Putamen (tissue), 1 donor: Measurements from ENCODE around the gene ZBBX.
"Not testable (repeated sequence)": the region's sequence is repeated elsewhere in the genome, so short reads cannot be mapped to it uniquely, and the experiment has no call there.

Experiments
- DNase-seq: peaks from one replicate; pipeline ENCODE4 v3.0.0-alpha.2; 2016; ENCODE audit warnings: low spot score

ZBBX gene, protein sequence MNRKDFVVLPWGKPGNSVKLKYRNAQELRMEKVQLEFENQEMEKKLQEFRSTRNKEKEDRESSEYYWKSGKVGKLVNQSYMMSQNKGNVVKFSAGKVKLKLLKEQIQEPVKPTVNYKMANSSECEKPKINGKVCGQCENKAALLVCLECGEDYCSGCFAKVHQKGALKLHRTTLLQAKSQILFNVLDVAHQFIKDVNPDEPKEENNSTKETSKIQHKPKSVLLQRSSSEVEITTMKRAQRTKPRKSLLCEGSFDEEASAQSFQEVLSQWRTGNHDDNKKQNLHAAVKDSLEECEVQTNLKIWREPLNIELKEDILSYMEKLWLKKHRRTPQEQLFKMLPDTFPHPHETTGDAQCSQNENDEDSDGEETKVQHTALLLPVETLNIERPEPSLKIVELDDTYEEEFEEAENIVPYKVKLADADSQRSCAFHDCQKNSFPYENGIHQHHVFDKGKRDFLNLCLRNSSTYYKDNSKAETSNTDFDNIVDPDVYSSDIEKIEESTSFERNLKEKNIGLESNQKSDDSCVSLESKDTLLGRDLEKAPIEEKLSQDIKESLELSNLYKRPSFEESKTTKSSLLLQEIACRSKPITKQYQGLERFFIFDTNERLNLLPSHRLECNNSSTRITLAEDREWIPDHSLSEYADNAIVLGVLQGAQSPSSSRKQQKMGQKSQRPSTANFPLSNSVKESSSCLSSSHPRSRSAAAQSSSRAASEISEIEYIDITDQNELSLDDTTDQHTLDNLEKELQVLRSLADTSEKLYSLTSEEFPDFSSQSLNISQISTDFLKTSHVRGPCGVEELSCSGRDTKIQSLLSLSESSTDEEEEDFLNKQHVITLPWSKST

DNA sequence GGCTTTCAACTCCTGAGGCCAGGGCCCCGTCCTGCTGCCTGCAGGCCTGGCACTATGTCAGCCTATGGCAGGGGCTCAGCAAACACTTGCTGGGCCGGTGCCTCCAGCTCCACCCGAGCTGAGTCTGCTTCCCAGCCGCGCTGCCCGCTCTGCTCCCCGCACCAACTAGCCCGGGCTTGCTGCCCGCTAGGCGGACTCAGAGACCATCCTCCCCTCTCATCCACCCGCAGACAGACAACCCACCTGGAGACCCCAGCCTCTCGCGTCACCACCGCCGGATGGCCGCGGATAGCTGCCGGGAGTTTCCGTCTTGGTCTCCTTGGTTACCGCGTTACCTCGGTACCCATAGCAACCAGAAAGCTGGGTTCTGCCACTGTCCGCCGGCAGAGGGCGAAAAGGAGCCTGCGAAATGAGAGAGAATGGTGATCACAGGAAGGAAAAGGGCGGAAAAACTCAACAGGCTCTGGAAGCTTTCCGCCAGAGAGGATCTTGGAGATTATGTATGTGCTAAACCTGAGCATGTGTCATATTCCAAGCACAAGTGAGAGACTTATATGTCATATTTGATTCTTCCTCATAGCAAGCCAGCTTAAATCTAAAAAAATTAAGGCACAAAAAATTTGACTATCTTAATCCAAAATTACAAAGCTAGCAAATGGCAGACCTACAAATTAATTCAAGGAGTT, at the start of gene ZBBX:
Gene ZBBX, minus strand, starts transcription at position 294 of the 686 bp plus-strand sequence. CDS start 7,396 bp downstream, outside the sequence.
- peak; percentile 88 for DNase-seq

DNA sequence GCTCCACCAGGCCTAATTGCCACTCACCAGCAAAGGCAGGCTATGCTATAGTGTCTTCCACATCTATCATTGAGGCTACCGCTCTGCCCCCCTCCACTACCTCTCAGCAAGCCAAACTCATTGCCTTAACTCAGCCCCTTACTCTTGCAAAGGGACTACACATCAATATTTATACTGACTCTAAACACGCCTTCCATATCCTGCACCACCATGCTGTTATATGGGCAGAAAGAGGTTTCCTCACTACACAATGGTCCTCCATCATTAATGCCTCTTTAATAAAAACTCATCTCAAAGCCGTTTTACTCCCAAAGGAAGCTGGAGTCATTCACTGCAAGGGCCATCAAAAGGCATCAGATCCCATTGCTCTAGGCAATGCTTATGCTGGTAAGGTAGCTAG, 46.9 kb upstream of the ZBBX start:
- not testable (repeated sequence) for DNase-seq

DNA sequence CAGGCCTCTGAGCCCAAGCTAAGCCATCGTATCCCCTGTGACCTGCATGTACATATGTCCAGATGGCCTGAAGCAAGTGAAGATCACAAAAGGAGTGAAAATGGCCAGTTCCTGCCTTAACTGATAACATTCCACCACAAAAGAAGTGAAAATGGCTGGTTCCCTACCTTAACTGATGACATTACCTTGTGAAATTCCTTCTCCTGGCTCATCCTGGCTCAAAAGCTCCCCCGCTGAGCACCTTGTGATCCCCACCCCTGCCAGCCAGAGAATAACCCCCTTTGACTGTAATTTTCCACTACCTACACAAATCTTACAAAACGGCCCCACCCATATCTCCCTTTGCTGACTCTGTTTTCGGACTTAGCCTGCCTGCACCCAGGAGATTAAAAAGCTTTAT, 42.3 kb upstream of the ZBBX start:
- not testable (repeated sequence) for DNase-seq

DNA sequence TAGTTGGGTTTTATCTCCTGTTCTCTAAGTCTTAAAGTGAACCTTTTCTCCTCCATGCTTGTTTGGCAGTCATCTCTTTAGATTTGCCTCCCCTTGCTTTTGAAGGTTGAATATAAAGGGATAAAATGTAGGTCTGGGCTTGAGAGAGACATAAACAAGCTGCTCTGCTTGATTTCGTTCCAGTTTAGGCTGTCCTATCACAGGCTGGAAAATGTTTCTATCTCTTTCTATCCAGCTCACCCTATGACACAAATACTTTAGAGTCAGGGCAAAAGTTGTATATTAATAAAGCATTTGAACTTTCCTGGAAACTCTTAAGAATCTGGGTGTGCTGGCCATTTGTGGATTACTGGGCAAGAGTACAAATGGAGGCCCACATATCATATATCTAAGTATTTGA, 29.5 kb upstream of the ZBBX start:
- no peak for DNase-seq

DNA sequence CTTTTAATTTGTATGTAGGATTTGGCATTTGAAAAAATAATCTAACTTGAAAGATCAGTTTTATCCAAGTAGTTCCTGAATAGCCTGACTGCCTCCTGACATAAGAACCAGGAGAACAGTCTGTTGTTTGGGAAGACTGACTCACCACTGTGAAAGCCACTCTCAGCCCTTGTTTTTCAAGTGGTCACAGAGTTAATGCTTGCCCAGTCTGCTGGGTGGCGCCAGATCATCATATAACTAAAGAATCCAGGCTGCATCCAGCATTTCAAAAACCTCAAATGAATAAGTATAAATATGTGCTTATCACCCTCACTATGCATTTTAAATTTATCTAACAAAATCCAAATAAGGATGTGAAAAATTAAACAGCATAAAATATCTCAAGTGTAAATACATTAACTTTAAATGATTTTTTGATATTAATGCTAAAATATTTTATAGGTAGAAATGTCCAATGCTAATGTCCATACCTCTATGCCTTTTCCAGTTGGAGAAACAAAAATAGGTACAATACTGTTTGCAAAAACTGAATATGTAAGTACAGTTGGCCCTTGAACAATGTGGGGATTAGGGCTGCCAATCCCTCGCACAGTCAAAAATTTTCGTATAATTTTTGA, 26.9 kb upstream of the ZBBX start:
- peak; percentile 64 for DNase-seq

DNA sequence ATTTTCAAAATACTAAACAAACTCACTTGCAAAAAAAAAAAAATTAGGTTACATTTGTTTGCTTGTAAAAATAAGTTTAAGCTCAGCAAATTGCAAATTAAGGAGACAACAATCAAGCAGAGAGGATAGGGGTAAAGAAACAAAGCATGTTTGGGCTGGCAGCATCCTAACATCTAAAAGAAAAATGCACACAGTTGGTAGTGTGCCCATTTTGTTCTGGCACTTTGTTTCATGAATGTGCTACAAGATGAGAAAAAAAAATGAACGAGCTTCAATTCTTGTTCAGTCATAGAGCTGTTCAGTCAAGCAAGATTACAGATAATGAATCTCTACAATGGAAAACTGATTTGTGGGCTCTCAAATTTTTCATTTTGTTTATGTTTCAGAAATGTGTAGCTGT, 17.7 kb upstream of the ZBBX start:
- no peak for DNase-seq

DNA sequence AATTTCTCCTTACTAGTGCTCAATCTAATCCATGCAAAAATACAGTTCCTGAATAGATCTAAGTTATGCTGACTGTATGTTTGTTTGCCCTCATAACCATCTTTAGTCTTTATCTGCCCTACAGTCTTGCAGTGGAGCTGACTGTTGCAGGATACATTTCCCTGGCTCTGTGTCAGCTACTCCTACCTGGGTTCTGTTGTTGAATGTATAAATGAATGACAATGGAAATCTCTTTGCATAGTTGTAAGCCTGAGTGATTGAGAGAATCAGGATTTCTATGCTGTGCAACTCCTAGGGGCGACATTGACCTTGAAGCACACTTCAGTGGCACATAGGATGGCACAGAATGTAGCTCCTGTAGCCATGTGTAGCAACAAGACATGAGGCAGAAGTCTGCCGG, 16.0 kb upstream of the ZBBX start:
- no peak for DNase-seq

DNA sequence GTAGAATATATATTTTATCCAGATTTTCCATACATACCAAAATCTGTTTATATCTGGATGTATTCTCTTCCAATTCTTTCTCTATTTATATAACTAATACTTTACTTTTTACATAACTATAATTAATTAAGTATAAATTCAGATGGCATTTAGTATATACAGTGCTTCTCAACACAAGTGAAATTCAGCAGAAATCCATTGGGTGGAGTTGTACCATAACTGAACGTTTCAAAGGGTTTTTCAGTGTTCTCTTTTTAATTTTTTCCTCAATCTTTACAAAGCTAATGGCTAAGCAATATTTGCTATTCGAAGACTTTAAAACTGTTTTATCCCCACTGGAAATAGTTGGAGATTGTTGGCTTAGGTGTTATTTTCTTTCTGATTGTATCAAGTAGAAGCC, 13.9 kb upstream of the ZBBX start:
- DNase-seq, result peak; percentile 9

DNA sequence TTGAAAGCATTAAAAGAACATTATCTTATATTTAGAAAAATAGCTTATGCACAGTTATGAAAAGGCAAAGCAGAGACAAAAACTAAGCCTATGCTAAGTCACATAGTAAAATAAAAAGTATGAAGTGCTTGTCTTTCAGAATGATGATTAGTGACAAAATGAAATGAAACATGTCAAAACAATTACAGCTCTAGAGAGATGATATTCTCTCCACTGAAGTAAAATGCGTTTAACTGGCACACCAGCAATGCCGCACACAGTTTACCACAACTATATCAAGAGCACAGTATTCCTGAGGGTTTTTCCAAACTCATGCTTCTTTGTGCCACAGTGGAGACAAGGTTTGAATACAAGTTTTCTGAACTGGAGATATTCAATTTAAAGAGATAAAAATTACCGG, 2.1 kb upstream of the ZBBX start:
- no peak for DNase-seq

DNA sequence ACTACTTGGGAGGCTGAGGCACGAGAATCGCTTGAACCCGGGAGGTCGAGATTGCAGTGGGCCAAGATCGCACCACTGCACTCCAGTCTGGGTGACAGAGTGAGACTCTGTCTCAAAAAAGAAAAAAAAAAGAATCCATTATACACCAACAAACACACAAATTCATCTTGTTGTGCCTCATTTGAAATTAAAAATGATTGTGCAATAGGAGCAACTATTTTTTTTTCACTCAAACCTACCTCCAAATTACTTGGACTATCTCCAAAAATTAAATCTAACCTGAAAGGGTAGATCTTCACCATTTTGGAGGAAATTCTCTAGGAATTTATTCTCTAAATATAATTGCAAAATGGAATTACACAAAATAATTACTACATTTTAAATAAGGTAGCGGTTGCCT, 4.6 kb downstream of the ZBBX start:
- no peak for DNase-seq

DNA sequence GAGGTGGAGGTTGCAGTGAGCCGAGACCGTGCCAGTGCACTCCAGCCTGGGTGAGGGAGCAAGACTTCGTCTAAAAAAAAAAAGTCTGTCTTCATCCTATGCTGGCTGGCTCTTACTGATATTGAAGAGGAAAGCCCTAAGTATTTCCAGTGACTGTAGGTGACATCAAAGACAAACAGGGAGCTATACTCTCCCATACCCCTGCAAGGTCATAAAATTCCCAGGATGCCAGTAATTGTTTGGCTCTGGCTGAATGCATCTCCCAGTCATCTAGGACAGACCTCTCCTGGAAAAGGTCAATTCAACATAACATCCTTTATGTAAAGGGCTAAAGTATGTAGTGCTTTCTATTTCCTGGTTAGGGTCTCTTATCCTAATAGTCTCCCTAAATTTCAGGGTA, 8.0 kb downstream of the ZBBX start:
- no peak for DNase-seq

DNA sequence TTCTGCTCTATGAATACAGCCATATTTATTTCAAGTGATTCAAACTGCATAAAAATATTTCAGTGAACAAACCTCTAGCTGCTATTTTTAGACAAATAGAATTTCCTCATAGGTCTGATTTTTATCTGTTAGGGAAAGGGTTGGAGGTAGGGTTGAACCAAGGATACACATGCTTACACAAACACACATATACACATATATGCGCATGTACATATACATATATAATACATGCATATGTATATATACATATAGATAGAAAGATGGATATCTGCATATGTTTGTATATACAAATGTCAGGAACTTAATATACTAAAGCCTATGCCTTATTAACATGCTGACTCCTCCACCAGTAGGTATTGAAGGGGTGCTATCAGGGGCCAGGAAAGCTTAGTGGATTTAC, 18.1 kb downstream of the ZBBX start:
- DNase-seq, result no peak

DNA sequence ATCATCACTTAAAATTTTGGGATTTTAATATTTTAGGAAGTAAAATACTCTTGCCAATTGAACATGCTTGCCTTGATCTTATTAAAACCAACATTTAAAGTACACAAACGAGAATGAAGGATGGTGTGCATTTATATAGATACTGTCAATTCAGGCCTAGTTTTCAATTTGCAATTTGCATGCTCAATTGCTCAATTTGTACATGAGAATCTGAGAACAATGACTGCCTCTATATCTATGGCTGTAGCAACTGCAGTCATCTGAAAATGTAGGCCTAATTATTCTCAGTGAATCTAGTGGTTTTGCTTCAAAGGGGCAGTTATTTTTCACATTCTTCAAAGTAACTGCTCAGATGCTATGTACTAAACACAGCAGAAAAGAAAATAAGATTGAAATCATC, 18.8 kb downstream of the ZBBX start:
- DNase-seq, result no peak

DNA sequence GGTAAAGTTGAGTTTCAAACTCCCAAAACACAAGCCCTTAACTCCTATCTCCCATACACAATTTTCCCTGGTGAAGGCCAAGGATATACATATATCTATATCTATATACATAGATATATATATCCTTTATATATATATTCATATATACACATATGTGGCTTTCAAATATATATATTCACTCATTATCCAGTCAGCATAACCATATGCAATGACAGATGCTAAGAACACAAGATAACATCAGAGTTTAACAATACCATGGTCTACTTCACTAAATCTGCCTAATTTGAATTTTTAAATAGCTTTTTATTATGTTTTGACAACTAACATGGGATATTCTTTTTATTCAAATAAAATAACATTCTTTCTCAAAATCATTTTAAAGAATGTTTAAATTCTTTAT, 24.7 kb downstream of the ZBBX start:
- no peak for DNase-seq

DNA sequence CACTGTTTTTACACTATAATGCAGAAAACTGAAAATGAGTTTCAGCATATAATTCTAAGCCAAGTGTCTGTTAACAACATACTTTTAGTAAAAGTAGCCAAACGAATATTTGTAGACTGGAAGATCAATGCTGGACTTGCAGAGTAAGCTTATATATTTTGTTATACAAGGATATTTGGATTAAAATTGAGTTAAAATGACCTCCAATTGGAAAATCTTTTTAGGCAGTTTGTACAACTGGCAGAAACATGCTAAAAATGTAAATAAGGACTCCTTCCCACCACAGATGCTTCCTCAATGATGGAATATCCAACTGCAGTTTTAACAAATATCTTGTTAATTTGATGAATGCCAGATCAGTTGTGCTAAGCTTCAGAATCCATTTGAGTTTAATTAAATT, 25.3 kb downstream of the ZBBX start:
- no peak for DNase-seq

DNA sequence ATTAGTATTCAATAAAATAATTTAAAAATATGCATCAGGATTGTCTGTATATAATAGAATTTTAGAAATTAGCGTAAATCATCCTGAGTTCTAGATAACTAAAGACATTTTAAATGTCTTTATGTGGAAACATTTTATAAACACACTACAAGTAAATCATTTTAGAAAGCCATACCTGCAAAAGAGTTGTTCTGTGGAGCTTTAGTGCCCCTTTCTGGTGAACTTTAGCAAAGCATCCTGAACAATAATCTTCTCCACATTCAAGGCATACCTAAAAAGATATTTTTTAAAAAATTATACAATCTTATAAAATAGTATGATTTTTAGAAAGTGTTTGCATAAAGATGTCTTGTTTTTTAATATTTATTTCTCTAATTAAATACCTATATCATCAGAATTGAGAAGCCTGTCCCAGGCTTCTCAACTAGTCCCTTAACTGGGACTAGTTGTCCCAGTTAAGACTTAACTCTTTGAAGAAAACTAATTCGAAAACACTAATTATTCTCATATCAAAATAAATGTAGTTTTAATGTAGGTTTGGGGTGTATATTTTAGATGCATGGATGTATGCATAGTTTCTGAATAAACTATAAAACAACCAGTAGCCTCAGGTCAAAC, 29.7 kb downstream of the ZBBX start:
- no peak for DNase-seq

DNA sequence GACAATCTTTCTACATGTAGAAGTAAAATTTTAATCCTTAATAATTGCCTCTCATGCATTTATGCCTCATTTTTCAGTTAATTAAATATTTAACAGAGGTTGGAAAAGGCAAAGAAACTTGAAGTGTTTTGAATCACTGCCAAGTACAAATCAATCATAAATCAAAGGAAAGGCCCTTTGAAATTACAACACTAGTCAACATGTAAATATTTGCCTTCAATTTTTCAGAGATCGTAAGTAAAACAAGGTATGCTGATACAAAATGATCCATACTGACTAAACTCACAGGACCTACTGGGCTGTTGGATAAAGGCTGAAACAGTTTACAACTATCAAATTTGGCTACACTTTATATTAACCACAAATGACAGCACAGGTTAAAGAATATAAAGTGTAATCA, 33.9 kb downstream of the ZBBX start:
- no peak for DNase-seq

DNA sequence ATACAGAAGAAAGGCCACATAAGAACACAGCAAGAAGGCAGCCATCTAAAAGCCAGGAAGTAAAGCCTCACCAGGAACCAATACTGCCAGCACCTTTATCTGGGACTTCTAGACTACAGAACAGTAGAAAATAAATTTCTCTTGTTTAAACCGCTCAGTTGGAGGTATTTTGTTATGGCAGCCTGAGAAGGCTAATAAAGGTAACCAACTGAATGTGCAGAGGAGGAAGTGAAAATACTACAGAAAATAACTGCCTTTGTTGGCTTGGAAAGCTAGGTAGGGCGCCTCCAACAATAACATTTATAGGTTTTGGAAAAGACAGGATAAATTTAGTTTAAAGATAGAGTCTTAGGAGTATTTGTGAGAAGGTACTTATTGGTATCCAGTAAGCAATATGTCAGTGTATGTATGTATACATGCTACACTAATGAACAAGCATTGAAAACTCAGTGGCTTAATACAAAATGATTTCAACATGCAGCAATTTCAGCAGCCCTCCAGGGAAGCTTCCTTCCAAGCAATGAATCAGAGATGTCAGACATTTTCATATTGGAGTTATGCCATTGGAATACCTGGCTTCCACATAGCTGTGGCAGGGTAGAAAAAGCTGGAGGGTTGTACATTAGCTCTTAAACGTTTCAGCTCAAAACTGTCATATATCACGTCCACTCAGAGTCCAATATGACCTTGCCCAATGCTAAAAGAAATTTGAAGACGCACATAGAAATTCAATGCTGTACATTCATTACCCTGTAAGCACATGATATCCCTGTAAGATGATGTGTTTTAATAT, 48.9 kb downstream of the ZBBX start:
- DNase-seq, result no peak

DNA sequence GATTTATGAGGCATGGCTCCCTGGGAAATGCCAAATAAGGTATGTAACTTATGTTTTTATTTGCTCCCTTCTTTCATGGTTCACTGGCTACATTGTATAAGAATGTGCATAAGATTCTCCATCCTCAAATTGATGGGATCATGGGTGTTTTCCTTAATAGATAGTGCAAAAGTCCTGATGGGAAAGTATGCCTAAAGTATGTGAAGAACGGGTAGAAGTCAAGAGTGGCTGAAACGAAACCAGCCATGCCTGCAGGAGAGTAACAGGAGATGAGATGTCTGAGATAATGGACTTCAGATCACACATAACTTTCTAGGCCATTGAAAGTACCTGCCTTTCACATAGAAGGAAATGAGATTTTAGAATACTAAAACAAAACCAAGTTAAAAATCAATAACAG, 56.5 kb downstream of the ZBBX start:
- DNase-seq, result no peak

DNA sequence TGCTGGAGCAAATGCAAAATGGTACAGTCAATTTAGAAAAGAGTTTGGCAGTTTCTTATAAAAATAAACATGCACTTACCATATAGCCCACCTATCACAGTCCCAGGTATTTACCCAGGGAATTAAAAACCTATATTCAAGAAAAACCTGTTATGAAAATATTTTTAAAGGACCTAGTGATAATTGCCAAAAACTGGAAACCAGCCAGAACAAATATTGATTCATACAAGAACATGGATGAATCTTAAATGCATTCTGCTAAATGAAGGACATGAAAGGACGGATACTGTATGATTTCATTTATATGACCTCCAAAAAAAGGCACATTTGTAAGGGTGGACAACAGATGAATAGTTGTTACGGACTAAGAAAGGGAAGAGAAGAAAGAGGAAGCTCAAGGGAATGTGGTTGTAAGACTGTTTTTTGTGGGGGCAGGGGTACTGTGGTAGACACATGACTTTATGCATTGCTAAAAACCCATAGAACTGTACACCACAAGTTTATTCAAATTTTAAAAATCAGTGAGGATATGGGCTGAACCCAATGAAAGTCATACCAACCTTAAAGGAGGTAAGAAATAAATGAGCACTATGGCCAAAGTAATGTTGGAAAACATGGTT, 61.0 kb downstream of the ZBBX start:
- DNase-seq, result no peak

DNA sequence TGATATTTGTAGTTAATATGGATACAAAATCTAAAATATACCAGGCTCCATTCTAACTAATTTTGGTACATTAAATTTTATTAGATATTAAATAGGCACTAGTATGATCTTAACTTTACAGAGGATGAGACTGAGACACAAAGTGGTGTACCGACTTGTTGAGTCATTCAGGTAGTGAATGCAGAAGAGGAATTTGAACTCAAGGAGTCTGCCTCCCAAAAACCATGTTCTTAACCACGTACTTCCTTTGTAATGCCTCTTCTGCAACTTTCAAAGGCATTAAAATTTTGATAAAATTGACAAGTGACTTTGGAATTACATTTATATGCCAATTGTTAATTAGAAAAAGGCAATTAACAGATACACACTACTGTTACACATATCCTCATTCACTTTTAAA, 61.8 kb downstream of the ZBBX start:
- DNase-seq, result no peak
